Activated CD8-positive, alpha-beta memory T cell treated with anti-CD3 and anti-CD28 coated beads, Interleukin-2, amount 50 U/mL, for 24 hours (primary cell): ENCODE results near the gene FAM227A.

Experiments used
- DNase-seq: peaks from one replicate; pipeline ENCODE4 v3.0.0-alpha.2; 2020; ENCODE audit errors: extremely low read depth

FAM227A gene

GRCh38 chr22:38540701-38541100 lies 115.5 kb downstream of the FAM227A start:
- no peak for DNase-seq

GRCh38 chr22:38531251-38531938 lies 124.8 kb downstream of the FAM227A start:
- no peak for DNase-seq
